HG03045 (cell line): ENCODE measurements around the gene NLRP12.
"Not testable (repeated sequence)": the region's sequence is repeated elsewhere in the genome, so short reads cannot be mapped to it uniquely, and the experiment has no call there.

ENCODE experiments used
- ATAC-seq: cut with Tn5 transposase; IDR thresholded peaks from one replicate; pipeline ENCODE4 v1.9.1; 2021; ENCODE audit warnings: mild to moderate bottlenecking, moderate library complexity; ENCODE audit not compliant: unreplicated experiment

Gene NLRP12

GRCh38 chr19:53785196-53785889 is 38.8 kb downstream of the NLRP12 start:
- no peak for ATAC-seq

- no peak for ATAC-seq
Observed at GRCh38 chr19:53782698-53783097, 41.4 kb downstream of the NLRP12 start.

GRCh38 chr19:53781332-53781731 is 42.8 kb downstream of the NLRP12 start:
- ATAC-seq: not testable (repeated sequence)

GRCh38 chr19:53780506-53780905 is 43.6 kb downstream of the NLRP12 start:
- no peak for ATAC-seq

GRCh38 chr19:53775524-53775923 is 48.6 kb downstream of the NLRP12 start:
- no peak for ATAC-seq

- ATAC-seq: not testable (repeated sequence)
Observed at GRCh38 chr19:53774491-53774890, 49.6 kb downstream of the NLRP12 start.

DNA sequence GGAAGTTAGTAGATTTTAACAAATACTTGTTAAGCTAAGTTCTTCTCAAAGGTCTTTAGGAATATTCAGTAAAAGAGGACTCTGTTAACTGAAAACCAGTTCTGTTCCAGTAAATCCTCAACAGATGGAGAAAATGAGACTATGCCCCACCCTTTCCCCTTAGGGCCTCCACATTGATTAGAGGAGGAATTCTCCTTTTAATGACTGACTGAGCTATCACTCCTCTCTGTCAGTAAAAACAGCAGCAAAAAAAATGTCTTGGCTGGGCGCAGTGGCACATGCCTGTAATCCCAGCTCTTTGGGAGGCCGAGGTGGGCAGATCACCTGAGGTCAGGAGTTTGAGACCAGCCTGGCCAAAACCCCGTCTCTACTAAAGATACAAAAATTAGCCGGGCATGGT is 50.1 kb downstream of the NLRP12 start:
- ATAC-seq: no peak

- no peak for ATAC-seq
Observed at GRCh38 chr19:53772943-53773342, 51.2 kb downstream of the NLRP12 start.

GRCh38 chr19:53771144-53771543 is 53.0 kb downstream of the NLRP12 start:
- no peak for ATAC-seq

DNA sequence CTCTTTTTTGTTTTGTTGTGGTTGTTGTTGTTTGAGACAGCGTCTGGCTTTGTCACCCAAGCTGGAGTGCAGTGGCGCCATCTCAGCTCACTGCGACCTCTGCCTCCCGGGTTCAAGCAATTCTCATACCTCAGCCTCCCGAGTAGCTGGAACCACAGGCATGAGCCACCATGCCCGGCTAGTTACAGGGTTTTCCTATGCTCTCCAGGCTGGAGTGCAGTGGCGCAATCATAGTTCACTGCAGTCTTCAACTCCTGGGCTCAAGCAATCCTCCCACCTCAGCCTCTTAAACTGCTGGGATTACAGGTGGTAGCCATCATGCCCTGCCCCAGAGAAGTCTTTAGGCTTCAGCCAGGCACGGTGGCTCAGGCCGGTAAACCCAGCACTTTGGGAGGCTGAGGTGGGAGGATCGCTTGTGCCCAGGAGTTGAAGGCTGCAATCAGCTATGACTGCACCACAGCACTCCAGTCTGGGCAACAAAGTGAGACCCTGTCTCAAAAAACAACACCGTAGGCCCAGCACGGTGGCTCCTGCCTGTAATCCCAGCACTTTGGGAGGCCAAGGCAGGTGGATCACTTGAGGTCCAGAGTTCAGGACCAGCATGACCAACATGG is 54.3 kb downstream of the NLRP12 start:
- ATAC-seq: not testable (repeated sequence)

GRCh38 chr19:53768401-53768800 is 55.7 kb downstream of the NLRP12 start:
- ATAC-seq: no peak

DNA sequence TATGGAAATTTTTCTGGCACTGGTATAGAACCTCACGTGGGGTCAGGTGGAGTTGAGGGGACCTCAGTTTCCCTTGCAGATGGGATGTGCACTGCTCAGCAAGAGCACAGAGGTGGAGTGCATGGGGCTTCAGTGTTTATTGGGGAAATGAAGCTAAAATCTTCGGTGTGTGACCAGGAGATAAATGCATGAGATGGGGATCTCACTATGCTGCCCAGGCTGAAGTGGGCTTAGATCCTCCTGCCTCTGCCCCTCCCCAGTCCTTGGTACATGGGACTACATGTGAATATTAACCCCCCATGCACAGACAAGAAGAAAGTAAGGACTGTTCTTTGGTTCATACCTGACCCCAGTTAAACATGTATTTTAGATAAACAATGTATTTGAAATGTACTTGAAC is 65.1 kb downstream of the NLRP12 start:
- ATAC-seq: not testable (repeated sequence)
